Activated T-helper 1 cell treated with anti-CD3 and anti-CD28 coated beads, Interleukin-12 subunit alpha, Interleukin-12 subunit beta, Interleukin-2, Interleukin-4 antibody, amounts not matched to agents 30 ng/mL and 10 ng/mL and 1 ng/mL, durations not matched to agents 14 hours and 24 hours and 36 hours (primary cell): ENCODE results near the gene TEX28. TPM values are rescaled to one million over a fixed set of nuclear protein-coding genes. Genes with fewer than 3 reads are reported as not detected.
A peak's percentile ranks its signal among the peaks of the same experiment; 100 is the strongest.
"Not testable (repeated sequence)": the region's sequence is repeated elsewhere in the genome, so short reads cannot be mapped to it uniquely, and the experiment has no call there.

ENCODE experiments used
- DNase-seq: peaks from one replicate; pipeline ENCODE4 v3.0.0; 2021; ENCODE audit warnings: low spot score
- H3K27ac Mint-ChIP-seq: one replicate; pipeline ENCODE4 v1.8.0; 2021; ENCODE audit warnings: mild to moderate bottlenecking, mixed read lengths
- H3K27me3 Mint-ChIP-seq: one replicate; pipeline ENCODE4 v1.8.0; 2022; ENCODE audit warnings: mild to moderate bottlenecking, moderate library complexity, mixed read lengths; ENCODE audit not compliant: insufficient read depth
- H3K36me3 Mint-ChIP-seq: one replicate; pipeline ENCODE4 v1.8.0; 2021; ENCODE audit warnings: low read depth, mixed read lengths
- H3K4me1 Mint-ChIP-seq: one replicate; pipeline ENCODE4 v1.8.0; 2021; ENCODE audit warnings: low read depth, mixed read lengths
- H3K4me3 Mint-ChIP-seq: one replicate; pipeline ENCODE4 v1.8.0; 2021; ENCODE audit warnings: mild to moderate bottlenecking, moderate library complexity, mixed read lengths
- H3K9me3 Mint-ChIP-seq: one replicate; pipeline ENCODE4 v1.8.0; 2021; ENCODE audit warnings: mixed read lengths
- intact Hi-C: fragments of 100-400 bp; cut with micrococcal nuclease; formaldehyde crosslinking; loops from one replicate; pipeline ENCODE4 v1.15.1; 2024
- total RNA-seq: library from RNA; stranded (reverse); gene quantifications from 2 replicates; pipeline ENCODE4 v1.2.3, GENCODE V29; 2022

The TEX28 gene, protein sequence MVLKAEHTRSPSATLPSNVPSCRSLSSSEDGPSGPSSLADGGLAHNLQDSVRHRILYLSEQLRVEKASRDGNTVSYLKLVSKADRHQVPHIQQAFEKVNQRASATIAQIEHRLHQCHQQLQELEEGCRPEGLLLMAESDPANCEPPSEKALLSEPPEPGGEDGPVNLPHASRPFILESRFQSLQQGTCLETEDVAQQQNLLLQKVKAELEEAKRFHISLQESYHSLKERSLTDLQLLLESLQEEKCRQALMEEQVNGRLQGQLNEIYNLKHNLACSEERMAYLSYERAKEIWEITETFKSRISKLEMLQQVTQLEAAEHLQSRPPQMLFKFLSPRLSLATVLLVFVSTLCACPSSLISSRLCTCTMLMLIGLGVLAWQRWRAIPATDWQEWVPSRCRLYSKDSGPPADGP
- total RNA-seq = not detected in 2 replicates

DNA sequence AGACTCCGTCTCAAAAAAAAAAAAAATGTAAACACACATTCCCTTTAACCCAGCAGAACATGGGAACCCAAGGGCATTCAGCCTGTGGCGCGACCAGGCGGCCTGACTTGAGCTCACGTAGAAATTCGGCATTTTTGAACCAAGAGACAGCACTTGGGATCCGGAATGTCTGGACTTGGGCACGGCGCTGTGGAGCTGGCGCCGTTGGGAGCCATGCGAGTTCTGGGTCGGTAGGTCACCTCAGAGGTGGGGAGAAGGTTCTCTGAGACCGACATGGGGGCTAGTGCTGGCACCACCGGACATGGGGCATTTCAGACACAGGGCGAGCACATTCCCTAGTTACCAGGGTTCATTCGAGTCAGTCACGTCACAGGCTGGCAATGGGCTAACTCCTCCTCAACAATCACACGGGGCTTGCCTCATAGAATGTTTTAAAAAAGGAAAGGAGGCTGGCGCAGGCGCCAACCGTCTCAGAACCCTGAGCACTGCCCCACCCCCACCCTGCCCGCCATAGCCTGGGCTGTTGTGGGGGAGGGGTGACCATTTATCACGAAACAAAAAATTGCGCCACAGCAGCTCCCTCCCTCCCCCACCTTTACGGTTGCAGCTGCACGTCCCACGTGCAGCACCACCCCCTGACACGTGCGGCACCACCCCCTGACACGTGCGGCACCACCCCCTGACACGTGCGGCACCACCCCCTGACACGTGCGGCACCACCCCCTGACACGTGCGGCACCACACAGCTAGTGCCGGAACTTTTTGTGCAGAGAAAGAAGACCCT lies at the start of gene TEX28:
Gene TEX28 (minus strand): TSS at position 334 of the 784 bp plus-strand sequence. CDS start 3,007 bp downstream, outside the sequence.
- DNase-seq = no peak
- no peaks in the 10 kb centered on the region for H3K27me3 Mint-ChIP-seq
- intact Hi-C loops = no loop called here
- no peaks in the 10 kb centered on the region for H3K9me3 Mint-ChIP-seq
- H3K4me1 Mint-ChIP-seq = no peaks in the 10 kb centered on the region
- H3K4me3 Mint-ChIP-seq = no peak within 1 kb of the TSS
- no peak within 1 kb of the TSS for H3K27ac Mint-ChIP-seq
- no peaks in the 10 kb centered on the region for H3K36me3 Mint-ChIP-seq

DNA sequence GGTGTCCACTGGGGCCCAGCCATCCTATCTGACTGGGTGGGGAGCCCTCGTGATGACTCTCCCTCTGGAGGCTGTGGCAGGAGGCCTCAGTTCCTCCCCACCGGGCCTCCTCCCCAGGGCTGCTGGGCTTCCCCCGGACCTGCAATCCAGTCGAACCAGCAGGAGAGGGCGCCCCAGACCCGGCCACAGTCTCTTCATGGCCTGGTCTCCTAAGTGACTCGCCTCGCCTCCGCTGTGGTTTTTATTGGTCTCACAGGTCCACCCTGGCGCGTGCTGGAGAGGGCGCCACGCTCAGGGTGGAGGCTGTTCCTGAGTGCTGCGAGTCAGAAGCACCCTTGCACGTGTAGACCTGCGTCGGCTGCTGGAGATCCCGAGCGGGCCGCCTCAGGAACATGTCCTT lies 48.7 kb upstream of the TEX28 start:
- H3K9me3 Mint-ChIP-seq, H3K27me3 Mint-ChIP-seq, H3K36me3 Mint-ChIP-seq, DNase-seq, intact Hi-C loops, H3K27ac Mint-ChIP-seq, H3K4me3 Mint-ChIP-seq, H3K4me1 Mint-ChIP-seq: not testable (repeated sequence)

DNA sequence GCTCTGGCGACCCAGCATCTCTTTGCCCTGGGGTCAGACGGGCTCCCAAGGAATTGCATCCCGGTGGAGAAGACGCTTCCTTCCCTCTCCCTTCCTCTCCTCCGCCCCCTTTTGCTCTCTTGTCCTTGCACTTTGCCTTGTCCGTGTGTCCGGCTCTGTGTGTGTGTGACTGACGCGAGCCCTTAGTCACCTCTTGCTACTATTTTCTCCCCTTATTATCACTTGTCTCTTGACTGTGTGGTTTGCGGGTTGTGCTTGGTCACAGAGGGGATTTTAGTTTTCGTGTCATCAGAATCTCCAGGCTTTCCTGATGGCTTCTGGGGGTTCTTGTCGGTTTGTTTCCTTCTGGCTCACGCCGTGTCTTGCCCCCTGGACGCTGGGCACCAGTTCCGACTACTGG lies 48.1 kb upstream of the TEX28 start:
- intact Hi-C loops, H3K27ac Mint-ChIP-seq, DNase-seq, H3K9me3 Mint-ChIP-seq, H3K4me1 Mint-ChIP-seq, H3K36me3 Mint-ChIP-seq, H3K27me3 Mint-ChIP-seq, H3K4me3 Mint-ChIP-seq: not testable (repeated sequence)

DNA sequence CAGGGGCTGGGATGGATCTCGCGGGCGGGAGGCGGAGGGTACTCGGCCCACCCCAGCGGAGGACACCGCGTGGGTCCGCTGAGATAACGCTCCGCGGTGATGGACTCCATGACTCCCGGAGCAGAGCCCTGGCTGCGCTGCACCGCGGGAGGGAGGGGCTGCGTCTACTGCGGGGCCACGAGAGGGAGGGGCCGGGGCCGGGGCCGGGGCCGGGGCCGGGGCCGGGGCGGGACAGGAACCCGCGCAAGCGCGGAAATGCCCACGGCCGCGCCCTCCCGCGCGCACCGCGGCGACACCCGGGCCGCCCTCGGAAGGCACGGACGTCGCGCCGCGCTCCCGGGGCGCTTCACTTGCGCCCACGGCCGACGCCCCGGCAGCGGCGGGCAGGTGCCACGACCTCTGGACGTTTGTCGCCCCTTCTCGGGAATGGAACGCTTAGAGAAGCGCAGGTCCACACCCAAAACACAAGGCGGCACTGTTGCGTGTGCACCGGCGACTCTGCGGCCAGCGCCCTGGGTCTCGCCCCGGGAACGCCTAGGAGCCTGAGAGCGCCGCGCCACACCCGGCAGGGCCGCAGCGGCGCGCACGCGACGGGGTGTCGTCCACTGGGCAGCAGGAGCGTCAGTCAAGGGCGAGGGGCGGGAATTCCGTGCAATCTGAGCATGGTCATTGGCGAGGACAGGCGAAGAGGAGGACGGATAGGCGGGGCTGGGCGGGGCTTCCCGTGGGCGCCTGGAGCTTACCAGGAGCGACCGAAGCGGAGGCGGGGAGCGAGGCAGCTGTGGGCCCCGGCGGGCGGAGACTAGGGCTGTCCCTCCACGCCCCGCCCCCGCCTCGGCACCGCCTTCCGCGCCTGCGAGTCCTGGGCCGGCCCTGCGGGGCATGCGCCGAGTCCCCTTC lies 46.7 kb upstream of the TEX28 start:
- H3K27me3 Mint-ChIP-seq, intact Hi-C loops, H3K27ac Mint-ChIP-seq, H3K9me3 Mint-ChIP-seq, DNase-seq, H3K4me3 Mint-ChIP-seq, H3K36me3 Mint-ChIP-seq, H3K4me1 Mint-ChIP-seq: not testable (repeated sequence)

DNA sequence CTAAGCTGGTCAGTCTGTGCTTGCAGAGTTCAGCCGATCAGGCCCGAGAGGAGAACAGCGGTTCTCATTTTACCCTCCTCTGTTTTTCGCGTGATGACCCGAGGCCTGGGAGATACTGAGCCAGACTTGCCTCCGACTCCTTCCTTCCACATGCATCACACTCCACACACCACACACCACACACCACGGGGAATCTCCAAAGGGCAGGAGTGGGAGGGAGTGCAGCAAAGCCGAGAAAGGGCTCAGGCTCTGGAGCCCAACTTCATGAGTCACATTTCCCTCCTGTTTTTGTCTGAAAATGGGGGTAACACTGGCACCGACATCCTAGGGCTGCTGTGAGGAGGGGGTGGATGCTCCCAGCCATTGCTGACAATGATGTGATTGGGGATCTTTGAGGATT lies 39.6 kb upstream of the TEX28 start:
- H3K9me3 Mint-ChIP-seq = no peaks in the 10 kb centered on the region
- H3K27me3 Mint-ChIP-seq = no peaks in the 10 kb centered on the region
- peak overlapping the region; percentile 92 for H3K27ac Mint-ChIP-seq
- H3K36me3 Mint-ChIP-seq = no peaks in the 10 kb centered on the region
- peak overlapping the region; percentile 42 for H3K4me3 Mint-ChIP-seq
- DNase-seq = no peak
- peaks cover 23% of the 10 kb centered on the region for H3K4me1 Mint-ChIP-seq
- intact Hi-C loops = no loop called here

DNA sequence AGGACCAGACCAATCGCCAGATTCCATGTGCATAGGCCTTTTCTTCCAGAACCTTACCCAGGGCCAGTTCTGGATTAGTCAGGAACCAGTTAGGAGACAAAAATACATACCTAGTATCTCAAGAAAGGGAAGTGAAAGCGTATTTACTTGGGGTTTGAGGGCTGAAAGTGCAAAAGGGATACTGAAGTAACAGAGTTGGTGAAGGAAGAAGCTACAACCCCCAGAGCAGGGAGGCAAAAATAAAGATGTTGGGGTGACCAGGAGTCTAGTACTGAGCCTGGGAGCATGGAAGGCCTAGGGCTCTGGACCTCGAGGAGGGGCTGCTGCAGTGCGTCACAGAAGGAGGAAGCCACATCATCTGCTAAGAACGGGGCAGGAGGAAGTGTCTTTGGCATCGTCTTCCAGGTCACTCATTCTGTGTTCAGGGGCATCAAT lies 38.9 kb upstream of the TEX28 start:
- H3K27me3 Mint-ChIP-seq = no peaks in the 10 kb centered on the region
- H3K27ac Mint-ChIP-seq = peak overlapping the region; percentile 92
- peak overlapping the region; percentile 48 for H3K4me3 Mint-ChIP-seq
- intact Hi-C loops = no loop called here
- H3K9me3 Mint-ChIP-seq = no peaks in the 10 kb centered on the region
- no peaks in the 10 kb centered on the region for H3K36me3 Mint-ChIP-seq
- peaks cover 23% of the 10 kb centered on the region for H3K4me1 Mint-ChIP-seq
- no peak for DNase-seq

DNA sequence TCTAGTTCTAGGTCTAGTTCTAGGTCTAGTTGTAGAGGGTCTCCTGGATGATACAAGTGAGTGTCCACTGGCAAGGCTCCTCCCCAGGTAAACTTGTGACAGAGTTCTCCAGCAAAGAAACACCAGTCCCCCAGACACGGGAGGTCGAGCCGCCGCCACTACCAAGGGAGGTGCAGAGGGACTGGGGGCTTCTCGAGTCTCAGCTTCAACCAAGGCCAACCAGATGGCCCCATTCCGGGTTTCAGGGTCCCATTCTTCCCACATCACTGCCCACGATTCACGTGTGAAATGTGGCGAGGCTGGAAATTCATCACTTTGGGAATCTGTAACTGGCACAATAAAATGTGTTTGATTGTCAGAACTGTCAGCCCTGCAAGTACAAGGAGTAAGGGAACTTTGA lies 38.2 kb upstream of the TEX28 start:
- H3K27me3 Mint-ChIP-seq = no peaks in the 10 kb centered on the region

DNA sequence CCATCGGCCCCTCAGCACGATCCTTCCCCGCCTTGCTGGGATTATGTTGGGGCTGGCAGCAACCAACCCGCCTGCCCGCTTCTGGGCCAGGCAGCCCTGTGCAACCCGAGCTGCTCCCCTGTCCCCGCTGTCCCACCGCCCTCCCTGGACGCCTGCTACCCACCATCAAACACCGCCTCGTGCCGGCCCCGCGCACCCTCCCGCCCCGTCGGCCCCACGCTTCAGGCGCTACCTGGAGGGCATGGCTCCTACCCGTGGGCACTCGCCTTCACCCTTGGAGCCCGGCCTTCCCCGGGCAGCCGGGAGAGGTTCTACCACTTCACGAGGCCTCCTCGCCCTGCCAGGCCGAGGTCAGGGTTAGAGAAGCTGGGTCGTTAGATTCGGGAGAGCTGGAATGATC lies 37.6 kb upstream of the TEX28 start:
- no peaks in the 10 kb centered on the region for H3K27me3 Mint-ChIP-seq
- no peak overlapping the region for H3K27ac Mint-ChIP-seq
- H3K9me3 Mint-ChIP-seq = no peaks in the 10 kb centered on the region
- H3K4me3 Mint-ChIP-seq = no peak overlapping the region
- intact Hi-C loops = no loop called here
- H3K4me1 Mint-ChIP-seq = peaks cover 28% of the 10 kb centered on the region
- no peak for DNase-seq
- H3K36me3 Mint-ChIP-seq = no peaks in the 10 kb centered on the region

More for the DNA sequence above, 38.2 kb upstream of the TEX28 start:
- DNase-seq = no peak
- Mint-ChIP-seq H3K36me3 (no peaks in the 10 kb centered on the region), H3K27ac (no peak overlapping the region), H3K4me3 (no peak overlapping the region), H3K4me1 (peaks cover 23% of the 10 kb centered on the region), H3K9me3 (no peaks in the 10 kb centered on the region)
- intact Hi-C loops = no loop called here

DNA sequence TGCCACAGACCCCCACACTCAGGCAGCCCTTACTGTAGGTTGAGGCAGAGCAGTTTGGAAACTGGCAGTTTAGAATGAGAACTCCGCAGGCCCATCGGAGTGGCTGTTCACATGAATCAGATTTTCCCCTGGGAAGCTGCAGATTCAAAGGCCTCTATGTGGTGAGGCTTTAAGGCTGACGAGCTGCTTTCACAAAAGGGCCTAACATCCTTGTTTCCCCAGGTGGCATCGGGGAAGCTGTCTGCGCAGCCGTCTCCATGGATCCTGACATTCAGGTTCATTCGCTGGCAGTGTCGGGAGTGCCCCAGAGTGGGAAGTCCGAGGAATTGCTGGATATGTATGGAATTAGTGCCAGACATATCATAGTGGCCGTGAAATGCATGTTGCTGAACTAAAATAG lies 34.4 kb upstream of the TEX28 start:
- H3K4me1 Mint-ChIP-seq = peaks cover 32% of the 10 kb centered on the region
- no peaks in the 10 kb centered on the region for H3K9me3 Mint-ChIP-seq
- DNase-seq = no peak
- no peak overlapping the region for H3K4me3 Mint-ChIP-seq
- no peaks in the 10 kb centered on the region for H3K36me3 Mint-ChIP-seq
- H3K27me3 Mint-ChIP-seq = no peaks in the 10 kb centered on the region
- intact Hi-C loops = no loop called here
- no peak overlapping the region for H3K27ac Mint-ChIP-seq

DNA sequence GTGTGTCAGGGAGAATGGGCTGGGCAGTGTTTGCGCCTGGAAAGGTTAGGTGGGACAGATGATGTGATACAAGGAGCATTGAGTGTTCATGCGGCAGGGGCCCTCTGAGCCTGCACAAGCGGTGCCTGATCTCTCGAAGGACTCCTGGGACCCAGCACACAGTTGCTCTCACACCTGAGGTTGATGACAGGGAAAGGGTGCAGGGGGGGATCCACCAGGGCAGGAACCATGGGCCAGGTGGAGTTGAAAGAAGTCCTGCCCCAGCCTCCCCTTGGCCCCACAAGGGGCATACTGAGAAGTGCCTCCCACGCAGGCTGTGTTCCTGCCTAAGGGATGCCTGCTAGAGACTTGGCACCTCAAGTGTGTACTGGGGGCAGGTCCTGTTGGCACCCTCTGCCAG lies 33.7 kb upstream of the TEX28 start:
- no peak for DNase-seq
- no peaks in the 10 kb centered on the region for H3K27me3 Mint-ChIP-seq
- no peak overlapping the region for H3K4me3 Mint-ChIP-seq
- intact Hi-C loops = no loop called here
- H3K4me1 Mint-ChIP-seq = peaks cover 25% of the 10 kb centered on the region
- no peaks in the 10 kb centered on the region for H3K9me3 Mint-ChIP-seq
- H3K27ac Mint-ChIP-seq = no peak overlapping the region
- H3K36me3 Mint-ChIP-seq = no peaks in the 10 kb centered on the region

DNA sequence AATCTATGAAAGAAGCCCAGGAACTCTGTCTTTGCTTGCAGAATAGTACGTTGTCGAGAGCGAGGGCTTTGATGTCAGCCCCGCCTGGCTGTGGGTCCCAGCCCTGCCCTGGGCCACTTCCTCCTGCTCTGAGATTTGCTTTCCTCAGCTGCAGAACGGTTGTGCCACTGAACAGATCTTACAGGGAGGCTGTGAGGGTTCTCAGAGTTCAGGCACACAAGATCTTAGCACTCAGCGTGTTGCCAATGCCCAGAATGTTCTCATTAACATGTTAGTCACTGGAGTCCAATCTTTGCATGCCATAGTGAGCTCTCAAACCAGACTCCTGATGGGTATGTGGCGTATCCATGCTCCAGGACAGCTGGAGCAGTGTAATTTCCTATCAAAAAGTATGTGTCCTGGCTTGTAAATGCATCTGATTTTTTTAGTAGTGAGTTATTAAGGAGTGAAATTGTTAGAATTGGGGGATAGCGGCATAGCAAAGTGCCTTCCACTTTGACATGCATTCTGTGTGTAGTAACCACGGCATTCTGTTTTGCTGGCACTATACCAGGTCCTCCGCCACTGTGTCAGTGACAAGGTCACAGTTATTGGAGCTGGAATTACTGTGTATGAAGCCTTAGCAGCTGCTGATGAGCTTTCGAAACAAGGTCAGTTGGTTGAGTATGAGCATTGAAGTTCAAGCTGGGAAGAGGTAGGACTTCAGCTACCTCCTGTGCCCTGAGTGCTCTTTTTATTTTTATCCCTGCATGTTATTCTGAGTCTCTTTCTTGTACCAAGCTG lies 32.3 kb upstream of the TEX28 start:
- Mint-ChIP-seq H3K4me3 (no peak overlapping the region), H3K27me3 (no peaks in the 10 kb centered on the region), H3K4me1 (peaks cover 22% of the 10 kb centered on the region), H3K36me3 (no peaks in the 10 kb centered on the region), H3K9me3 (no peaks in the 10 kb centered on the region), H3K27ac (no peak overlapping the region)
- intact Hi-C loops = loop anchor here (2.0 kb wide), 1 partner anchor 18 kb away; no protein-coding TSS in a partner anchor
- DNase-seq = peak; percentile 34

DNA sequence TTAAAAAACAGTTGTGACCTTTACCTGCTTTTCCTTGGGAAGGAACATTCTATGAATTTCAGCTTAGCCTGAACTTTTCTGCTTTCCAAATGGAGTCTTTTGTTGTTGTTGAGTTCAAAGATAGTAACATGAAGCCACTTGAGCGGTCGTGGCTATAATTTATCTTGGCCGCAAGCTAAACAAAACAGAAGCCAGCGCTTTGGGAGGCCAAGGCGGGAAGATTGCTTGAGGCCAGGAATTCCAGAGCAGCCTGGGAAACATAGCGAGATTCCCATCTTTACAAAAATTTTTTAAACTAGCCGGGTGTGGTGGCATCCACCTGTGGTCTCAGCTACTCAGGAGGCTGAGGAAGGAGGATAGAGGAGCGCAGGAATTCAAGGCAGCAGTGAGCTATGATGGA lies 30.6 kb upstream of the TEX28 start:
- Mint-ChIP-seq H3K4me3 (no peak overlapping the region), H3K36me3 (no peaks in the 10 kb centered on the region), H3K27ac (no peak overlapping the region), H3K4me1 (peaks cover 35% of the 10 kb centered on the region), H3K9me3 (no peaks in the 10 kb centered on the region), H3K27me3 (no peaks in the 10 kb centered on the region)
- intact Hi-C loops = no loop called here
- no peak for DNase-seq
